ENCODE results near the gene DUSP7.
A peak's percentile ranks its signal among the peaks of the same experiment; 100 is the strongest.

Gene DUSP7

GRCh38 chr3:52006017-52006819 is 50.2 kb downstream of the DUSP7 start:
- DNase-seq (ENCODE audit: low spot score) = no peak

- no peak for DNase-seq (ENCODE audit: low spot score)
Observed at GRCh38 chr3:52005571-52005986, 50.8 kb downstream of the DUSP7 start.

- no peak for DNase-seq (ENCODE audit: low spot score)
Observed at GRCh38 chr3:52004906-52005395, 51.4 kb downstream of the DUSP7 start.

GRCh38 chr3:52004163-52004787 is 52.1 kb downstream of the DUSP7 start:
- no peak for DNase-seq (ENCODE audit: low spot score)

GRCh38 chr3:52002748-52003147 is 53.6 kb downstream of the DUSP7 start:
- DNase-seq (ENCODE audit: low spot score) = no peak

- DNase-seq (ENCODE audit: low spot score) = peak; percentile 64
Observed at GRCh38 chr3:52001443-52001974, 54.9 kb downstream of the DUSP7 start.

GRCh38 chr3:51999846-52000245 is 56.5 kb downstream of the DUSP7 start:
- no peak for DNase-seq (ENCODE audit: low spot score)
